WI38 (cell line): ENCODE data around the gene CCNE1.

Source experiments
- H3K4me3 ChIP-seq: 2 replicates; pipeline ENCODE4 v1.5.1; 2011; ENCODE audit warnings: low read depth, mild to moderate bottlenecking, control low read depth, low read length
- TF ChIP-seq, protein P1 (sequence below): IDR thresholded peaks from 2 replicates; pipeline ENCODE4 v1.5.1; 2012; ENCODE audit warnings: low read depth, mild to moderate bottlenecking, control low read depth, low read length

Gene CCNE1

GRCh38 chr19:29770648-29771047 is 41.1 kb upstream of the CCNE1 start:
- no peak overlapping the region for H3K4me3 ChIP-seq
- TF ChIP-seq, protein P1, sequence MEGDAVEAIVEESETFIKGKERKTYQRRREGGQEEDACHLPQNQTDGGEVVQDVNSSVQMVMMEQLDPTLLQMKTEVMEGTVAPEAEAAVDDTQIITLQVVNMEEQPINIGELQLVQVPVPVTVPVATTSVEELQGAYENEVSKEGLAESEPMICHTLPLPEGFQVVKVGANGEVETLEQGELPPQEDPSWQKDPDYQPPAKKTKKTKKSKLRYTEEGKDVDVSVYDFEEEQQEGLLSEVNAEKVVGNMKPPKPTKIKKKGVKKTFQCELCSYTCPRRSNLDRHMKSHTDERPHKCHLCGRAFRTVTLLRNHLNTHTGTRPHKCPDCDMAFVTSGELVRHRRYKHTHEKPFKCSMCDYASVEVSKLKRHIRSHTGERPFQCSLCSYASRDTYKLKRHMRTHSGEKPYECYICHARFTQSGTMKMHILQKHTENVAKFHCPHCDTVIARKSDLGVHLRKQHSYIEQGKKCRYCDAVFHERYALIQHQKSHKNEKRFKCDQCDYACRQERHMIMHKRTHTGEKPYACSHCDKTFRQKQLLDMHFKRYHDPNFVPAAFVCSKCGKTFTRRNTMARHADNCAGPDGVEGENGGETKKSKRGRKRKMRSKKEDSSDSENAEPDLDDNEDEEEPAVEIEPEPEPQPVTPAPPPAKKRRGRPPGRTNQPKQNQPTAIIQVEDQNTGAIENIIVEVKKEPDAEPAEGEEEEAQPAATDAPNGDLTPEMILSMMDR, result no peak

GRCh38 chr19:29771708-29772414 is 39.9 kb upstream of the CCNE1 start:
- TF ChIP-seq, protein P1, result peak; percentile 76
- H3K4me3 ChIP-seq, result no peak overlapping the region

- no peak overlapping the region for H3K4me3 ChIP-seq
- TF ChIP-seq, protein P1, result no peak
These were observed 39.1 kb upstream of the CCNE1 start for GRCh38 chr19:29772696-29773095.

- TF ChIP-seq, protein P1, result no peak
These were observed 38.6 kb upstream of the CCNE1 start for GRCh38 chr19:29773141-29773540.

GRCh38 chr19:29774126-29774525 is 37.7 kb upstream of the CCNE1 start:
- no peak overlapping the region for H3K4me3 ChIP-seq
- TF ChIP-seq, protein P1, result no peak

More at GRCh38 chr19:29773141-29773540, 38.6 kb upstream of the CCNE1 start:
- no peak overlapping the region for H3K4me3 ChIP-seq

GRCh38 chr19:29777781-29778309 is 33.9 kb upstream of the CCNE1 start:
- TF ChIP-seq, protein P1, result no peak
- no peak overlapping the region for H3K4me3 ChIP-seq

DNA sequence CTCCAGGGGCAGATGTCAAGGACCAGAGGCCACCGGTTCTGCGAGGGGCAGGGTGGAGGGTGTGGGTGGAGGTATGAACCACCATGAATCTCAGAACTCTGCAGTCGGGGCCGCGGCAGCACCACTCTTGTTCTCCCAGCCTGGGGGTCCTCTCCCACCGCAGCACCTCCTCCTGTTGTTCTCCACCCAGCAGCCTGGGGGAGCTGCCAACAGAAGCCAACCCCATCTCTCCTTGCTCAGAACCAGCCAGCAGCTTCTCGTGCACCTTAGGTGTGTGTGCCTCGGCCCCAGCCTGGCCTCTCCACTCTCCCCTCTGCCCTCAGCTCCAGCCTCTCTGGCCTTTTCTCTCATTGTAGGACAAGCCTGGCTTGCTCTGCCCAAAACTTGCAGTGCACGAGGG is 31.9 kb upstream of the CCNE1 start:
- TF ChIP-seq, protein P1, result no peak
- no peak overlapping the region for H3K4me3 ChIP-seq
